SW480 (cell line): ENCODE measurements around the gene TMEM154.

Experiments
- DNase-seq: peaks from one replicate; pipeline ENCODE4 v3.0.0-alpha.2; 2016; ENCODE audit warnings: low spot score

TMEM154 gene

GRCh38 chr4:152696764-152697261 lies 17.0 kb upstream of the TMEM154 start:
- DNase-seq: peak; percentile 96

GRCh38 chr4:152693871-152694270 lies 14.1 kb upstream of the TMEM154 start:
- no peak for DNase-seq

GRCh38 chr4:152691761-152692160 lies 12.0 kb upstream of the TMEM154 start:
- peak; percentile 56 for DNase-seq

GRCh38 chr4:152690706-152691651 lies 11.2 kb upstream of the TMEM154 start:
- DNase-seq: peak; percentile 14

- DNase-seq: no peak
Measured at GRCh38 chr4:152689615-152690501, 10.1 kb upstream of the TMEM154 start.

- DNase-seq: no peak
Measured at GRCh38 chr4:152687974-152688599, 8.3 kb upstream of the TMEM154 start.

DNA sequence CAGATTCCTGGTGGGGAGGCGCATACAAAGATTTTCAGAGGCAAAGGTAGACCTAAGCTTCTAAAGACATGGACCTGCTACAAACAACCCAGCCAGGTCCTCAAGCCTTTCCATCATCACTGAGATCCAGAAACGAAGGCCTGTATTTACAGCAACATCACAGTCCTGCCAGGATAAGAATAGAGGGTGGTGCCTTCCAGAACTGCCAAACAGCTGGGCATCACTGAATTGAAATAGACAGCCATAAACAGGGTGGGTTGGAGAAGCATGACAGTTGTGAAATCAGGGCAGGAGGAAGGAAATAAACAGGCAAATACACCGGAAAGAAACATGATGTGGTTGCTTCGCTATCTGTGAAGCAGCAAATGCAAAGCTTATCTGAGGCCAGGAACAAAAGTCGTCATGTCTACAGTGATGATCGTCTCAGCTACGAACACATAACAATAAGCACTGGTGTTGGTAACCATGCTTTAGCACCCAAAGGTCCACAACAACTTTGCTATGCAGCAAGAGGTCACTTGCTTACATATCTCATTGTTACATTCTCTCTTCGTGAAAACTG lies 6.7 kb upstream of the TMEM154 start:
- DNase-seq: no peak

DNA sequence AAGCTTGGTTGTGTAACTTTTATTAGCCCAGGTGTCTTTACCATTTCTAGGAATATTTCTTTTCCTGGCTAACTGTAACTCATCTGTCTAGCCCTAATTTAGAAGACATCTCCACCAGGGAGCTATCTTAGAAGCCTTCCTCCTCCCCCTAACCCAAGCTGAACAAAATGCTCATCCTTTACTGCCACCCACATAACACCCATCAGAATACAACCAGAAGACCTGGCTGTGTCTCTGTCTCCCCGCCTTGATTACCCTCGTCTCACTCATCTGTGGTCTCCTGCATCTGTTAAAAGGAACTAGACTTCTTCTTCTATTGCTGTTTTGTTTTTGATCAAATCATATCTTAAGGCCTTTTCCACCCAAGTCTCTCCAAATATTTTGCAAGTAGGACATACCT lies 4.8 kb upstream of the TMEM154 start:
- no peak for DNase-seq

DNA sequence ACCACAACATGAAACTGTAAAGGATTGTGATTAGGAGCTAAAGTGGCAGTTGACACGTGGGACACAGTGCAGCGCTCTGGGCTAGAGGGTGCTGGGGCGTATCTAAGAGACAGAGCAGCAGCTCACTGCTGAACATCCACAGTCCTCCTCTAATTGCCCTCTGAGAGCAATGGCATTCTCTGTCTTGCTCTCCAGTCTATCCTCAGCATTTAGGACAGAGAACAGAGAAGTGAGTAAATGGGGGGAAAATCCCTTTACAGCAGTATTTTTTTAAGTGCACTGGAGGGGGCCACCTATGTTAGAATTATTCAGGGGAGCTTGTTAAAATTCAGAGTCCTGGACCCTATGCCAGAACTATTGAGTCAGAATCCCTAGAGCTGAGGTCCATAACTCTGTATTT lies 4.2 kb upstream of the TMEM154 start:
- DNase-seq: no peak

DNA sequence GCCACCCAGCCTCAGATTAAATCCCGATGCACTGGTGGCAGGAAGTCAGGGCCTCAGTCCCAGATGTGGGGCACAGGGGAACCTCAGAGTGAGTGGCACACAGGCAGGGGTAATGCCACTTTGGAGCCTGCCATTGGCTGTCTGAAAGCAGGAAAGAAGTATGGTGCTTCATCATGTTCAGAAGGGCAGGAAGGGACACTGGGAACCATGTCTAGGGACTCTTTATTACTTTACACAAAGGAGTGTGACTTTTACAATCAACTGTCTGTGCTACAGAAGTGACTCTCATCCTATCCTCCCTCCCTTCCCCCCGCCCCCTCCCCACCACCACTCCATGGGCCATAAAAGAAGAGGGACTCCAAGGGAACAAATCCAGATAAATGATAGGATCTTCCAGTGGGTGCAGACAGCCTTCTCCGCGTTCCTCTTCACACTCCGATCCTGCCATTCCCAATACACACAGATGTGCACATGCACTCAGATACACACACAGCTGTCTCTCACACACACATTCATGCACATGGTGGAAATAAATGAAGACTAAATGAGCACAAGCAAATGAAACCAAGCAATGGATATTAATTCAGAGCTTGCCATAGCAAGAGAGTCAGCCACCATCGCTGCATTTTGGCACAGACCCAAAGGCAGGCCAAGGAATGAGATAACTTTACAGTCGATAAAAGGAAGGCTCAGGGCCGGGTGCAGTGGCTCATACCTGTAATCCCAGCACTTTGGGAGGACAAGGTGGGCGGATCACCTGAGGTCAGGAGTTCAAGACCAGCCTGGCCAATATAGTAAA lies 2.5 kb upstream of the TMEM154 start:
- DNase-seq: no peak

DNA sequence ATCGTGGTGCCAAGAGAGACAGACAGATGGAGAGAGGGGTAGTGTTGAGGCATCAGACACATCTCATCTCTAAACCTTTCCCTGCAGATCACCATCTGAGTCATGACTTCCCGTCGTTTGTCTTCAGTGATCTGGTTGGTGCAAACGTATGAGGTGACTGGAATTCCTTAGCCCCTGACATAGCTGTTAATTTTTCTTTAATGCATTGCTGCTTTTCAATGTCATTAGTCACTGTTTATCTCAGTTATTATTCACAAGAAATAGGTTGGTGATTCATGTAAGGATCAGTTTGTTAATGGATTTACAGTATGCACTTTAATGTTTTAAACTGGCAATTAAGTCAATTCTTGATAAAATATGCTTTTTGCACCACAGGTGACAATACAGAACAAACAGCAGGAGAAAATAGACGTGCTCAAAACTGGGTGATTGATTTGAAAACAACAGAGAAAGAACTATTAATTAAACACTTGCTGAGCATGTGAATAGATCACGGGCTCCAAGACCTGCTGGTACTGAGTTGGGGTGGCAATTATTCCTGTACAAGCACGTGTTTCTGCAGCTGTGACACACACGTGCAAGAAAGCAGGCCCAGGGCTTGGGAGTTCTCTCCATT lies 1.3 kb upstream of the TMEM154 start:
- peak; percentile 26 for DNase-seq

- no peak for DNase-seq
Measured at GRCh38 chr4:152678841-152679240, 956 bp downstream of the TMEM154 start.

DNA sequence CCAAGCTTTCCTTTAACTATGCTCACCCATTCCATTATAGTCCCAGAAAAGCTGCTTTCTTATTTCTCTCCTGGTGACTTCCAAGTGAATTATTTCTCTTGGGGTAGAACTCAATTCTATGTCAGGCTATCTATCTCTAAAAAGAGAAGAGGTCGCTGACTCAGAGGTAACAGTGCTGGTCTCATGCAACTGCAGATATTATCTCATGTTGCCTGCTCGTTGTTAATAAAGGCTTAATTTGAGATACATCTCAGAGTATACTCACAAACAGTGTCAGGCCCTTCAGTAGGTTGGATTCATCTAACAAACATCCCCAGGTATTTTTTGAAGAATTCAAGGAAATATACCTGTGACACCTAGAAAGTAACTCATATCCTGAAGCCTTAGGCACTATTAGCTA lies 2.7 kb downstream of the TMEM154 start:
- no peak for DNase-seq

- DNase-seq: no peak
Measured at GRCh38 chr4:152676052-152676854, 3.5 kb downstream of the TMEM154 start.

DNA sequence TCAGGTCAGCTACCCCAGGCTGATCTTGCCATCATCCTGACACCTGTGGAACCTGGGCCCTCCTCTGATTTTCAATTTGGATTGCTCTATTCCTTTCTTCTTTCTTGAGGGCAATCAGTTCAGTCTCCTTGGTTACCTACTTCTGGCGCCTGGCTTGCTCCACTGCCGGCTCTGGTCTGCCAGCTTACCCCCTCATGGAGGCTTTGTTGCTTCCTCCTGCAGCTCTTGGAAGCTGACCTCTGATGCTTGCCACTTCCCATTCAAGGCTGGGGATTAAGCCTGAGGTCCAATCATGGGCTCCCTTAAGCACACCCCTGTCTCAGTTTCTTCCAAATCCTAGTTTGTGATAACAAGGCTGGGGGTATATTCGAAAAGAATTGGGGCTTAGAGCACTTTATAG lies 5.4 kb downstream of the TMEM154 start:
- DNase-seq: no peak

- DNase-seq: no peak
Measured at GRCh38 chr4:152673489-152673888, 6.3 kb downstream of the TMEM154 start.

GRCh38 chr4:152672206-152673092 lies 7.3 kb downstream of the TMEM154 start:
- no peak for DNase-seq

- DNase-seq: no peak
Measured at GRCh38 chr4:152668338-152668964, 11.3 kb downstream of the TMEM154 start.
